Measurements from ENCODE around the gene PPFIA3. TPM values are rescaled to one million over a fixed set of nuclear protein-coding genes. Genes with fewer than 3 reads are reported as not detected.

The PPFIA3 gene
- total RNA-seq, 1 donor from 2014 or later = 32.5 TPM

- peak; percentile 91 for DNase-seq (ENCODE audit: low spot score)
Observed at GRCh38 chr19:49149652-49150105, 30.3 kb downstream of the PPFIA3 start.

- DNase-seq (ENCODE audit: low spot score) = peak; percentile 94
Observed at GRCh38 chr19:49150106-49150943, 31.0 kb downstream of the PPFIA3 start.

- no peak for DNase-seq (ENCODE audit: low spot score)
Observed at GRCh38 chr19:49150944-49151243, 31.6 kb downstream of the PPFIA3 start.

GRCh38 chr19:49151267-49152118, 32.1 kb downstream of the PPFIA3 start:
- peak; percentile 49 for DNase-seq (ENCODE audit: low spot score)

- no peak for DNase-seq (ENCODE audit: low spot score)
Observed at GRCh38 chr19:49152119-49152550, 32.8 kb downstream of the PPFIA3 start.

GRCh38 chr19:49153167-49153809, 33.9 kb downstream of the PPFIA3 start:
- no peak for DNase-seq (ENCODE audit: low spot score)

- DNase-seq (ENCODE audit: low spot score) = no peak
Observed at GRCh38 chr19:49154279-49154678, 34.9 kb downstream of the PPFIA3 start.

- DNase-seq (ENCODE audit: low spot score) = no peak
Observed at GRCh38 chr19:49155005-49155819, 35.9 kb downstream of the PPFIA3 start, which contains the start of gene HRC. Gene HRC, minus strand, starts transcription at chr19:49155396. Its CDS starts 159 bp downstream, at chr19:49155237.

GRCh38 chr19:49155820-49156346, 36.5 kb downstream of the PPFIA3 start:
- DNase-seq (ENCODE audit: low spot score) = no peak

- DNase-seq (ENCODE audit: low spot score) = peak; percentile 95
Observed at GRCh38 chr19:49157445-49158224, 38.3 kb downstream of the PPFIA3 start, which contains the start of gene TRPM4. Gene TRPM4, plus strand, starts transcription at chr19:49157792. Its CDS starts 75 bp downstream, at chr19:49157867.

GRCh38 chr19:49160450-49161189, 41.3 kb downstream of the PPFIA3 start:
- no peak for DNase-seq (ENCODE audit: low spot score)

- no peak for DNase-seq (ENCODE audit: low spot score)
Observed at GRCh38 chr19:49161987-49162386, 42.6 kb downstream of the PPFIA3 start.

GRCh38 chr19:49165111-49165750, 45.9 kb downstream of the PPFIA3 start:
- DNase-seq (ENCODE audit: low spot score) = peak; percentile 33

- no peak for DNase-seq (ENCODE audit: low spot score)
Observed at GRCh38 chr19:49165865-49166301, 46.5 kb downstream of the PPFIA3 start.

- DNase-seq (ENCODE audit: low spot score) = no peak
Observed at GRCh38 chr19:49167857-49168409, 48.6 kb downstream of the PPFIA3 start.

GRCh38 chr19:49168421-49168820, 49.1 kb downstream of the PPFIA3 start:
- no peak for DNase-seq (ENCODE audit: low spot score)

GRCh38 chr19:49173198-49173597, 53.9 kb downstream of the PPFIA3 start:
- DNase-seq (ENCODE audit: low spot score) = no peak

GRCh38 chr19:49180659-49181058, 61.3 kb downstream of the PPFIA3 start:
- no peak for DNase-seq (ENCODE audit: low spot score)

Data from umbilical cord (tissue), 2 donors.